Natural killer cell (primary cell): ENCODE results near the gene LAMA1. TPM values are rescaled to one million over a fixed set of nuclear protein-coding genes. Genes with fewer than 3 reads are reported as not detected.

Experiments used
- ATAC-seq, 3 donors: fragments of 150-1000 bp in 2 of 3; fragments of 200-7000 bp in 1 of 3; cut with Tn5 transposase; 1 replicate in 1 of 3; 2 replicates in 2 of 3; pipeline ENCODE4 v1.10.0; 2021; ENCODE audit warnings: mild to moderate bottlenecking in 2 of 3, moderate library complexity in 2 of 3
- DNase-seq, 2 donors: peaks; one replicate each; pipeline versions ENCODE4 v3.0.0 to v3.0.0-alpha.2; 2013 to 2021; ENCODE audit warnings: mixed read lengths in 1 of 2
- H3K27ac ChIP-seq: one replicate; pipeline ENCODE4 v1.5.1; 2013; ENCODE audit warnings: mild to moderate bottlenecking, low read length
- H3K27me3 ChIP-seq: one replicate; pipeline ENCODE4 v1.6.1; 2013; ENCODE audit warnings: low read length; ENCODE audit not compliant: control insufficient read depth, insufficient read depth
- H3K36me3 ChIP-seq: one replicate; pipeline ENCODE4 v1.6.1; 2013; ENCODE audit warnings: low read length; ENCODE audit not compliant: control insufficient read depth, insufficient read depth
- H3K4me1 ChIP-seq: one replicate; pipeline ENCODE4 v1.6.1; 2013; ENCODE audit warnings: low read length; ENCODE audit not compliant: control insufficient read depth, insufficient read depth
- H3K4me3 ChIP-seq: one replicate; pipeline ENCODE4 v1.5.1; 2013; ENCODE audit warnings: low read length
- H3K9me3 ChIP-seq: one replicate; pipeline ENCODE4 v1.6.1; 2013; ENCODE audit warnings: low read length; ENCODE audit not compliant: control insufficient read depth, insufficient read depth
- H3K27ac Mint-ChIP-seq, 2 donors: one replicate each; pipeline ENCODE4 v1.8.0; 2022; ENCODE audit warnings: mild to moderate bottlenecking in 2 of 2, mixed read lengths in 2 of 2, moderate library complexity in 1 of 2
- H3K27me3 Mint-ChIP-seq, 2 donors: one replicate each; pipeline ENCODE4 v1.8.0; 2022; ENCODE audit warnings: low read depth in 2 of 2, mixed read lengths in 2 of 2
- H3K36me3 Mint-ChIP-seq: one replicate; pipeline ENCODE4 v1.8.0; 2022; ENCODE audit warnings: mixed read lengths
- H3K4me1 Mint-ChIP-seq, 2 donors: one replicate each; pipeline ENCODE4 v1.8.0; 2022; ENCODE audit warnings: mixed read lengths in 2 of 2
- H3K4me3 Mint-ChIP-seq: one replicate; pipeline ENCODE4 v1.8.0; 2022; ENCODE audit warnings: mild to moderate bottlenecking, moderate library complexity, mixed read lengths
- H3K9me3 Mint-ChIP-seq, 2 donors: one replicate each; pipeline ENCODE4 v1.8.0; 2022; ENCODE audit warnings: mixed read lengths in 2 of 2
- CTCF ChIP-seq: fragments of 200-600 bp; IDR thresholded peaks from one replicate; pipeline ENCODE4 v1.8.0; 2022; ENCODE audit warnings: antibody characterized with exemption
- WGBS: methylation state at CpG from one replicate; pipeline ENCODE4 v1.1.7; 2013; ENCODE audit warnings: missing lambda C conversion rate; ENCODE audit not compliant: insufficient coverage; 5-methylcytosine and 5-hydroxymethylcytosine counted together
- intact Hi-C: fragments of 100-400 bp; cut with micrococcal nuclease; formaldehyde crosslinking; loops from one replicate; pipeline ENCODE4 v1.14.2; 2022
- total RNA-seq, 4 donors: library from RNA; stranded (reverse); fragments of 120-200 nt in 1 of 4; gene quantifications; one replicate each; pipeline versions ENCODE4 v1.2.3 to v1.2.4, GENCODE V29; 2013 to 2022

The LAMA1 gene
- total RNA-seq, 3 donors from 2014 or later (not counting 1 experiment from before 2014, with no cell fraction given), result not detected

DNA sequence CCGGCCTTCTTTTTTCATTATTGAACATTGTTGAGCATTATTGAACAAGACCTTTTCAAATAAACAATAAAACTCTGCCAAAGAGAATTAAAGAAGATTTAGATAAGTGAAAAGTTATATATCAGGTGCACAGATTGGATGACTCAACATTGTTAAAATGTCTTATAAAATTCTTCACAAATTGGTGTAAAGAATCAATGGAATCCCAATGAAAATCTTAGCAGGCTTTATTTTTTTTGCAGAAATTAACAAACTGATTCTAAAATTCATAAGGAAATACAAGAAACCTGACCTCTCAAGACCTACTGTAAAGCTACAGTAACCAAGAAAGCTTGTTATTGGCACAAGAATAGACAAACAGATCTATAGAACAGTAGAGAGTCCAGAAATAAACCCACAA lies 70.3 kb downstream of the LAMA1 start:
- H3K4me1 Mint-ChIP-seq, result no peaks in the 10 kb centered on the region
- H3K27me3 Mint-ChIP-seq, result no peaks in the 10 kb centered on the region
- H3K4me3 Mint-ChIP-seq, result no peak overlapping the region
- intact Hi-C loops, result no loop called here
- no peaks in the 10 kb centered on the region for H3K36me3 ChIP-seq
- H3K36me3 Mint-ChIP-seq, result no peaks in the 10 kb centered on the region
- DNase-seq, result no peak
- H3K9me3 Mint-ChIP-seq, result peaks cover 0 to 2% of the 10 kb centered on the region in 2 donors
- no peaks in the 10 kb centered on the region for H3K27me3 ChIP-seq
- H3K27ac Mint-ChIP-seq, result no peak overlapping the region
- no peaks in the 10 kb centered on the region for H3K9me3 ChIP-seq
- H3K27ac ChIP-seq, result no peak overlapping the region
- WGBS, result no CpG with 5 or more reads among the region's 1 CpG
- no peak overlapping the region for H3K4me3 ChIP-seq
- H3K4me1 ChIP-seq, result no peaks in the 10 kb centered on the region
- TF ChIP-seq CTCF, result no peak
- ATAC-seq, result no peak

DNA sequence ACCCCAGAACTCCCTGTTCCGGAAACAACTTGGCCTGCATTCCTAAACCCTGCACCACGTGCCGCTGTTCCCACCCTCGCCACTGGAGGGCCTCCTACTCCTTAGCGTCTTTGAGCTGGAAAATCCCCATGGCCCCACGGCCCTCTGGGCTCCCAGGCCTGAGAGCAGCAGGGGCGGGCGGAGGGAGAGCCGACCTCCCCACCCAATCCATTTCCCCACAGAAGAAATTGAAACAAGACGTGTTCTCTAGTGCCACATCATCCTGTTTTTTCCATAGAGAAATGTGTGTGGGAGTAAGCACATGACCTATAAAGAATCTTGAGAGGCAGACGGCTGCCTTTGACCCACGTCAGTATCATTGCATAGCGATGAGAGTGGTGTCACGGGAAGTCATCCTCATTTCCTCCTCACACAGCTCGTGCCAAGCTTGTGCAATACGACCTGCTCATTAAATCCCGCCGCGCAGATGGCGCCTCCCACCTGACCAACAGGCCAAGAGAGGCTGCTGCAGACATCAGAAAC lies 79.2 kb downstream of the LAMA1 start:
- H3K36me3 ChIP-seq, result no peaks in the 10 kb centered on the region
- no peak for TF ChIP-seq CTCF
- H3K27ac ChIP-seq, result no peak overlapping the region
- no peaks in the 10 kb centered on the region for H3K36me3 Mint-ChIP-seq
- intact Hi-C loops, result no loop called here
- no peaks in the 10 kb centered on the region for H3K4me1 ChIP-seq
- no peaks in the 10 kb centered on the region for H3K9me3 Mint-ChIP-seq
- no peak overlapping the region for H3K4me3 ChIP-seq
- no peaks in the 10 kb centered on the region for H3K27me3 Mint-ChIP-seq
- no peaks in the 10 kb centered on the region for H3K9me3 ChIP-seq
- no peak overlapping the region for H3K4me3 Mint-ChIP-seq
- DNase-seq (no peak), ATAC-seq (no peak)
- no peaks in the 10 kb centered on the region for H3K4me1 Mint-ChIP-seq
- H3K27me3 ChIP-seq, result no peaks in the 10 kb centered on the region
- no peak overlapping the region for H3K27ac Mint-ChIP-seq
- WGBS, result 64% methylated on average over 16 of the region's 20 CpGs

DNA sequence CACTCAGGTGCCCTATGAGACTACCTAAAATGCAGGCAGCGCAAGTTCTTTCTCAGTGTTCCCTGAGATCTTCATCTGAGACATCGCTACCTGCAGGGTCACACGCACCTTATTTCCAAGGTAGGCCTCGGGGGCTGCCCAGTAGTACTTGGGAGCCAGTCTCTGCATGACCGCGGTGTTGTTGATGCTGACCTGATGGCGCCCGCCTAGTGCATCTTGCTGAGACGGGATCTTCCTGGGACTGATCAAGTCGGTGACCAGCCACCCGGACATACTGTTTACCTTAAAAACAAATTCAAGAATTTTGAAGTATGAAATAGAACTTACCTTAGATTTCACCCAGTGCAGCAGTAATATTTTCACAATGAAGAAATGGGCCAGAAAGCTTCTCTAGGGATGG lies 80.1 kb downstream of the LAMA1 start:
- 94% methylated on average over 11 of the region's 11 CpGs for WGBS
- H3K9me3 ChIP-seq, result no peaks in the 10 kb centered on the region
- no peaks in the 10 kb centered on the region for H3K4me1 ChIP-seq
- DNase-seq, result no peak
- Mint-ChIP-seq H3K36me3 (no peaks in the 10 kb centered on the region), H3K9me3 (no peaks in the 10 kb centered on the region), H3K4me3 (no peak overlapping the region), H3K27me3 (no peaks in the 10 kb centered on the region), H3K4me1 (no peaks in the 10 kb centered on the region), H3K27ac (no peak overlapping the region)
- no peak for TF ChIP-seq CTCF
- no peaks in the 10 kb centered on the region for H3K27me3 ChIP-seq
- H3K4me3 ChIP-seq, result no peak overlapping the region
- ATAC-seq, result no peak
- no peaks in the 10 kb centered on the region for H3K36me3 ChIP-seq
- intact Hi-C loops, result no loop called here
- no peak overlapping the region for H3K27ac ChIP-seq

DNA sequence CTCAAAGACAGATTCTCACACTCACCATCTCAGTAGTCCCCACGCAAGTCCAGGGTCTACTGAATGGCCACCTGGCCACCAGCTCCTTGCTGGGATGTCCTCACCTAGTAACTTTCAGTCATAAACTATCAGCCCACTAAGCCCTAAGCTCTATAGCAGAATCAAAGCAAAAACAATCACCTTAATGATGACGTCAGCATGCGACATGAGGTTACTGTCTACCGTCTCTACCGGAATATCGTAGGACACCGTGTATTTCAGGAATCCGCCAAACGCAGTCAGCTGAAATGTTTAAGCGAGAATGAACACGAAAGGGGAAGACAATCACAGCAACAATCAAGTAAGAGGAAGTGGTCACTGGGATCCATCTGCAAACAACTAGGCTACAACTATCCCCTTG lies 81.8 kb downstream of the LAMA1 start:
- no peaks in the 10 kb centered on the region for H3K4me1 ChIP-seq
- Mint-ChIP-seq H3K4me3 (no peak overlapping the region), H3K27ac (no peak overlapping the region), H3K4me1 (no peaks in the 10 kb centered on the region), H3K36me3 (no peaks in the 10 kb centered on the region), H3K27me3 (no peaks in the 10 kb centered on the region), H3K9me3 (no peaks in the 10 kb centered on the region)
- intact Hi-C loops, result no loop called here
- H3K36me3 ChIP-seq, result no peaks in the 10 kb centered on the region
- DNase-seq, result no peak
- no peak for TF ChIP-seq CTCF
- H3K9me3 ChIP-seq, result no peaks in the 10 kb centered on the region
- H3K27me3 ChIP-seq, result no peaks in the 10 kb centered on the region
- ATAC-seq, result no peak
- no peak overlapping the region for H3K4me3 ChIP-seq
- 91% methylated on average over 11 of the region's 11 CpGs for WGBS
- H3K27ac ChIP-seq, result no peak overlapping the region
